ENCODE results near the gene APOBEC4. TPM values are rescaled to one million over a fixed set of nuclear protein-coding genes. Genes with fewer than 3 reads are reported as not detected.

The APOBEC4 gene
- total RNA-seq, 2 donors from 2014 or later: not detected

DNA sequence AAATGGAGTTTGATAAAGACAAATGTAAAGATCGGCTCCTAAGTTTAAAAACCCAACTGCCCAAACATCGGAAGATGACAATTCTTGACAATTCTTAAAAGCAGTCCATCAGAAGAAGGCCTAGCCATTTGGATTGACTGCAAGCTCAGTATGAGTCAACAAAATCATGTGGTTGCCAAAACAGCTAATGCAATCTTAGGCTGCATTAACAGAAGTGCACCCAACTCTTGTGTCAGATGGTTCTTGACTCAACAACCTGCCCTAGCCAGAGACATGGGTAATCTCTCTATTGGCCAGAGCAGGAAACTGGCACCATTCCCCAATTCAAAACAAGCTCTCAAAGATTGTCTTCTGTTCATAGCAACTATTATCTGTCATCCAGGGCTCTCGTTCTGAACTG is 53.0 kb downstream of the APOBEC4 start:
- no peak for DNase-seq (ENCODE audit: low spot score in 2 of 2)
- peak in 1 of 2 donors; percentile 26 for ATAC-seq
- no peak overlapping the region for H3K27ac Mint-ChIP-seq

DNA sequence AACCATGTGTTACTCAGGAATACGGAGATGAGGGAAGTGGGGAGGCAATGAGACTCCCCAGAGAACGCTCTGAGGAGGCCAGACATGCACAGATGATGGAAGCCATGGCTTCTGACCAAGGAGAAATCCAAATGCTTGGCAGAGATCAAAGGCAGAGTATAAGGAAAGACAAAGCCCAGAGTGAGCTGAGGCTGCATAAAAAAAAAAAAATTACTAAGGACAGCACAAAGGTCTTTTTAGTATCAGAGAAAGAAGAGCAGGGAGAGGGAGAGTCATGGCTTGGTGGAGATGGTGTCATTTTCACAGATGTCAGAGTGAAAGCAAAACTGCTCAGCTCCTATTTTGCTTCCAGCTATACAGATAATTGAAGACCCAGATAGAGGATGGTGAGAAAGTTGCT is 54.7 kb downstream of the APOBEC4 start:
- Mint-ChIP-seq H3K9me3 (no peaks in the 10 kb centered on the region), H3K27ac (no peak overlapping the region), H3K36me3 (no peaks in the 10 kb centered on the region)
- ATAC-seq: peak; percentile 48 to 68
- DNase-seq (ENCODE audit: low spot score in 2 of 2): no peak

More for the DNA sequence above, 53.0 kb downstream of the APOBEC4 start:
- no peaks in the 10 kb centered on the region for H3K36me3 Mint-ChIP-seq
- no peaks in the 10 kb centered on the region for H3K9me3 Mint-ChIP-seq

- ATAC-seq: no peak
- Mint-ChIP-seq H3K36me3 (no peaks in the 10 kb centered on the region), H3K27ac (no peak overlapping the region), H3K9me3 (no peaks in the 10 kb centered on the region)
- DNase-seq (ENCODE audit: low spot score in 2 of 2): no peak
These were observed 55.3 kb downstream of the APOBEC4 start for GRCh38 chr1:183597656-183598347.

GRCh38 chr1:183596500-183596899 is 56.6 kb downstream of the APOBEC4 start:
- no peaks in the 10 kb centered on the region for H3K36me3 Mint-ChIP-seq
- DNase-seq (ENCODE audit: low spot score in 2 of 2) (no peak), ATAC-seq (no peak)
- H3K9me3 Mint-ChIP-seq: no peaks in the 10 kb centered on the region
- no peak overlapping the region for H3K27ac Mint-ChIP-seq

Other genes starting within 250 kb of the APOBEC4 start
- not detected for gene NMNAT2, start 234.9 kb downstream of the APOBEC4 start, total RNA-seq
- 10 to 100 TPM; 60.9 to 63.4 TPM for gene SMG7, start 180.8 kb downstream of the APOBEC4 start, total RNA-seq
- 1 to 10 TPM; 4.3 to 9.1 TPM for gene NCF2, start 62.9 kb downstream of the APOBEC4 start, total RNA-seq
- gene ARPC5, start 17.5 kb downstream of the APOBEC4 start, total RNA-seq: 100 to 1,000 TPM; 183 to 213 TPM
- gene RGL1, start 151.8 kb upstream of the APOBEC4 start, total RNA-seq: 1 to 10 TPM; 3.2 TPM

All from activated naive CD4-positive, alpha-beta T cell treated with anti-CD3 and anti-CD28 coated beads, Interleukin-2, amount 50 U/mL, for 72 hours (primary cell).